H1 (cell line): Measurements from ENCODE around the gene NDEL1. TPM values are rescaled to one million over a fixed set of nuclear protein-coding genes. Genes with fewer than 3 reads are reported as not detected.

Source experiments
- CTCF ChIA-PET: fragments of 300-600 bp; sonication (Branson Sonifier 250); formaldehyde crosslinking; loops from one replicate; lab custom pipeline; 2021; ENCODE audit not compliant: partially characterized antibody; lab: Charles Lee
- POLR2A ChIA-PET: fragments of 300-600 bp; sonication (Branson Sonifier 250); formaldehyde crosslinking; loops from one replicate; lab custom pipeline; 2021; ENCODE audit warnings: inconsistent platforms; ENCODE audit not compliant: partially characterized antibody; lab: Charles Lee
- DNase-seq, 2 experiments: peaks; one replicate each; pipeline versions ENCODE4 v3.0.0 to v3.0.0-alpha.2; 2010 to 2022; ENCODE audit warnings: low spot score in 2 of 2, low read depth in 1 of 2, mixed read lengths in 1 of 2
- FAIRE-seq: peaks from 2 replicates; lab custom pipeline; 2011; peaks lifted over from hg19 to GRCh38; lab: Jason Lieb, UNC
- H2AFZ ChIP-seq: 2 replicates; pipeline ENCODE4 v1.8.1; 2012; ENCODE audit warnings: low read length, inconsistent platforms
- H2AK5ac ChIP-seq: 2 replicates; pipeline ENCODE4 v1.6.1; 2013; ENCODE audit warnings: low read depth, low read length
- H2BK120ac ChIP-seq: replicated peaks from 2 replicates; pipeline ENCODE3; 2013; ENCODE audit warnings: low read depth, low read length, inconsistent platforms
- H2BK12ac ChIP-seq: 2 replicates; pipeline ENCODE4 v1.6.1; 2013; ENCODE audit warnings: low read depth, low read length
- H2BK15ac ChIP-seq: 2 replicates; pipeline ENCODE4 v1.6.1; 2013; ENCODE audit warnings: low read length
- H2BK20ac ChIP-seq: 2 replicates; pipeline ENCODE4 v1.6.1; 2013; ENCODE audit warnings: low read length
- H2BK5ac ChIP-seq: 2 replicates; pipeline ENCODE4 v1.6.1; 2013; ENCODE audit warnings: low read depth, low read length
- H3K14ac ChIP-seq: 2 replicates; pipeline ENCODE4 v1.6.1; 2013; ENCODE audit warnings: inconsistent platforms; ENCODE audit not compliant: insufficient read length
- H3K18ac ChIP-seq: 2 replicates; pipeline ENCODE4 v1.6.1; 2013; ENCODE audit warnings: low read length; ENCODE audit errors: extremely low read depth
- H3K23ac ChIP-seq: 2 replicates; pipeline ENCODE4 v1.6.1; 2013; ENCODE audit warnings: inconsistent platforms; ENCODE audit not compliant: insufficient read length
- H3K23me2 ChIP-seq: 2 replicates; pipeline ENCODE4 v1.6.1; 2013; ENCODE audit warnings: low read depth, low read length
- H3K27ac ChIP-seq: 2 replicates; pipeline ENCODE4 v1.6.1; 2011; ENCODE audit warnings: low read depth, low read length, inconsistent platforms
- H3K27me3 ChIP-seq, 4 experiments: replicated peaks in 1 of 4; 1 replicate in 1 of 4; 2 replicates in 3 of 4; pipeline versions ENCODE4 v1.6.1 to v1.8.1; 2011 to 2013; ENCODE audit warnings: low read length in 3 of 4, mild to moderate bottlenecking in 3 of 4, inconsistent platforms in 2 of 4, mixed read lengths in 2 of 4, moderate library complexity in 1 of 4; ENCODE audit not compliant: control insufficient read depth in 3 of 4, insufficient read depth in 3 of 4; ENCODE audit errors: extremely low read depth in 1 of 4
- H3K36me3 ChIP-seq, 4 experiments: 2 replicates each; pipeline versions ENCODE4 v1.6.1 to v1.8.1; 2011 to 2013; ENCODE audit warnings: mild to moderate bottlenecking in 4 of 4, low read length in 3 of 4, moderate library complexity in 2 of 4, control low read depth in 1 of 4, inconsistent platforms in 1 of 4; ENCODE audit not compliant: insufficient read depth in 4 of 4, control insufficient read depth in 2 of 4
- H3K4ac ChIP-seq: replicated peaks from 2 replicates; pipeline ENCODE3; 2013; ENCODE audit warnings: low read length, low read depth, mixed read lengths, inconsistent platforms; ENCODE audit not compliant: insufficient read length
- H3K4me1 ChIP-seq, 4 experiments: replicated peaks in 1 of 4; 1 replicate in 1 of 4; 2 replicates in 3 of 4; pipeline versions ENCODE4 v1.6.1 to v1.8.1; 2011 to 2013; ENCODE audit warnings: low read length in 3 of 4, inconsistent platforms in 2 of 4, mixed read lengths in 1 of 4; ENCODE audit not compliant: insufficient read depth in 4 of 4, control insufficient read depth in 3 of 4
- H3K4me2 ChIP-seq, 2 experiments: 2 replicates each; pipeline versions ENCODE4 v1.6.1 to v1.8.1; 2011 to 2013; ENCODE audit warnings: low read depth in 2 of 2, low read length in 2 of 2, control low read depth in 1 of 2, inconsistent platforms in 1 of 2, mild to moderate bottlenecking in 1 of 2; ENCODE audit not compliant: insufficient read depth in 1 of 2
- H3K4me3 ChIP-seq, 4 experiments: fragments of 200-600, 300-600 bp in 1 of 4; sonication (generic), shearing (Covaris generic), sonication (Bioruptor Twin) in 1 of 4; 2 replicates each; pipeline versions ENCODE4 v1.5.1 to v1.8.1; 2011 to 2016; ENCODE audit warnings: low read length in 4 of 4, low read depth in 3 of 4, control low read depth in 2 of 4, inconsistent platforms in 2 of 4, mild to moderate bottlenecking in 2 of 4, mixed read lengths in 1 of 4, moderate library complexity in 1 of 4; ENCODE audit not compliant: insufficient read depth in 2 of 4; ENCODE audit errors: extremely low read depth in 1 of 4
- H3K56ac ChIP-seq: replicated peaks from 2 replicates; pipeline ENCODE3; 2013; ENCODE audit warnings: low read depth, mild to moderate bottlenecking, mixed read lengths, low read length, inconsistent platforms; ENCODE audit not compliant: insufficient read length
- H3K79me1 ChIP-seq: 2 replicates; pipeline ENCODE4 v1.6.1; 2013; ENCODE audit warnings: low read depth, low read length, control low read depth
- H3K79me2 ChIP-seq, 2 experiments: 2 replicates each; pipeline versions ENCODE4 v1.6.1 to v1.8.1; 2012 to 2013; ENCODE audit warnings: low read length in 2 of 2, mild to moderate bottlenecking in 2 of 2, inconsistent platforms in 1 of 2; ENCODE audit not compliant: insufficient read depth in 2 of 2, control insufficient read depth in 1 of 2
- H3K9ac ChIP-seq, 4 experiments: replicated peaks in 1 of 4; 1 replicate in 1 of 4; 2 replicates in 3 of 4; pipeline versions ENCODE4 v1.6.1 to v1.8.1; 2011 to 2013; ENCODE audit warnings: low read depth in 3 of 4, low read length in 3 of 4, control low read depth in 2 of 4, mild to moderate bottlenecking in 2 of 4, moderate library complexity in 2 of 4, inconsistent platforms in 1 of 4; ENCODE audit errors: extremely low read depth in 1 of 4
- H3K9me3 ChIP-seq, 2 experiments: 2 replicates each; pipeline versions ENCODE4 v1.6.1 to v1.8.1; 2012 to 2013; ENCODE audit warnings: mild to moderate bottlenecking in 2 of 2, moderate library complexity in 2 of 2, control low read depth in 1 of 2, inconsistent platforms in 1 of 2, low read depth in 1 of 2, low read length in 1 of 2, mixed read lengths in 1 of 2; ENCODE audit not compliant: insufficient read depth in 2 of 2
- H4K20me1 ChIP-seq, 2 experiments: replicated peaks in 1 of 2; 2 replicates each; pipeline versions ENCODE3 to v1.8.1; 2011 to 2013; ENCODE audit warnings: inconsistent platforms in 2 of 2, low read length in 2 of 2, mild to moderate bottlenecking in 1 of 2; ENCODE audit not compliant: insufficient read depth in 2 of 2, control insufficient read depth in 1 of 2
- H4K5ac ChIP-seq: 2 replicates; pipeline ENCODE4 v1.6.1; 2013; ENCODE audit warnings: low read length, low read depth, mixed read lengths, inconsistent platforms; ENCODE audit not compliant: insufficient read length
- H4K8ac ChIP-seq: 2 replicates; pipeline ENCODE4 v1.8.0; 2013; ENCODE audit warnings: mild to moderate bottlenecking, moderate library complexity, low read length, inconsistent platforms; ENCODE audit not compliant: insufficient read depth; ENCODE audit errors: extremely low read depth
- H4K91ac ChIP-seq: replicated peaks from 2 replicates; pipeline ENCODE3; 2013; ENCODE audit warnings: low read length, mixed read lengths, inconsistent platforms; ENCODE audit not compliant: insufficient read length
- ASH2L ChIP-seq: fragments of 200-600, 300-600 bp; sonication (generic); IDR thresholded peaks from one replicate; pipeline ENCODE4 v1.7.1; 2017; ENCODE audit warnings: low read length
- BACH1 ChIP-seq: IDR thresholded peaks from 2 replicates; pipeline ENCODE4 v1.6.1; 2012; ENCODE audit warnings: low read length, improper control_type of control experiment
- CBX5 ChIP-seq: fragments of 300-800, 300-1000 bp; sonication (generic); IDR thresholded peaks from 2 replicates; pipeline ENCODE4 v1.7.1; 2016; ENCODE audit warnings: antibody characterized with exemption, low read length, low read depth
- CBX8 ChIP-seq: fragments of 300-800, 300-1000 bp; sonication (generic); IDR thresholded peaks from 2 replicates; pipeline ENCODE4 v1.7.1; 2016; ENCODE audit warnings: low read depth, low read length, borderline replicate concordance
- CEBPB ChIP-seq: IDR thresholded peaks from 2 replicates; pipeline ENCODE4 v1.6.1; 2012; ENCODE audit warnings: low read depth, low read length
- CHD1 ChIP-seq: IDR thresholded peaks from 2 replicates; pipeline ENCODE4 v1.6.1; 2012; ENCODE audit warnings: low read depth, low read length, improper control_type of control experiment
- CTBP2 ChIP-seq: IDR thresholded peaks from 2 replicates; pipeline ENCODE4 v1.7.0; 2011; ENCODE audit warnings: borderline replicate concordance, mild to moderate bottlenecking, moderate library complexity, mixed read lengths, low read length; ENCODE audit not compliant: insufficient read depth, insufficient read length
- EP300 ChIP-seq, 2 experiments: IDR thresholded peaks; 1 replicate in 1 of 2; 2 replicates in 1 of 2; pipeline ENCODE4 v1.6.1; 2011 to 2012; ENCODE audit warnings: low read depth in 2 of 2, low read length in 2 of 2, mild to moderate bottlenecking in 2 of 2, borderline replicate concordance in 1 of 2, inconsistent platforms in 1 of 2, moderate library complexity in 1 of 2
- FOSL1 ChIP-seq: IDR thresholded peaks from 2 replicates; pipeline ENCODE4 v1.6.1; 2011; ENCODE audit warnings: mild to moderate bottlenecking, low read depth, low read length, moderate library complexity; ENCODE audit not compliant: insufficient read depth
- HDAC6 ChIP-seq: IDR thresholded peaks from one replicate; pipeline ENCODE4 v1.7.1; 2012; ENCODE audit warnings: low read depth, mild to moderate bottlenecking, inconsistent platforms, low read length, moderate library complexity
- SAP30 ChIP-seq: fragments of 300-600 bp; sonication (generic); IDR thresholded peaks from 2 replicates; pipeline ENCODE4 v1.7.1; 2012; ENCODE audit warnings: low read length, moderate library complexity, mild to moderate bottlenecking, inconsistent platforms; ENCODE audit not compliant: insufficient read depth, insufficient replicate concordance
- SP1 ChIP-seq: IDR thresholded peaks from 2 replicates; pipeline ENCODE4 v1.6.1; 2011; ENCODE audit warnings: low read depth, low read length
- SRF ChIP-seq: IDR thresholded peaks from 2 replicates; pipeline ENCODE4 v1.6.1; 2011; ENCODE audit warnings: mild to moderate bottlenecking, low read depth, low read length, moderate library complexity
- whole genome bisulfite sequencing, 2 experiments: shearing (Covaris generic) in 1 of 2; methylation state at CpG; one replicate each; pipeline versions ENCODE4 v1.1.6 to v1.1.7; 2013 to 2015; ENCODE audit warnings: low lambda C conversion rate in 2 of 2, mixed read lengths in 2 of 2, inconsistent platforms in 1 of 2, low coverage in 1 of 2, missing lambda C conversion rate in 1 of 2; ENCODE audit not compliant: insufficient replicate concordance in 2 of 2, insufficient coverage in 1 of 2, insufficient read length in 1 of 2; ENCODE audit errors: extremely low coverage in 1 of 2, missing lambda C conversion rate in 1 of 2; 5-methylcytosine and 5-hydroxymethylcytosine counted together
- polyA plus RNA-seq, 7 experiments: library from polyadenylated mRNA; depleted of rRNA in 3 of 7; stranded (reverse) in 5 of 7; unstranded in 2 of 7; fragments of >200 nt in 5 of 7; fragments of 200-250 nt in 2 of 7; gene quantifications; 1 replicate in 5 of 7; 2 replicates in 1 of 7; 4 replicates in 1 of 7; pipeline versions ENCODE4 v1.2.1 to v1.2.3, GENCODE V29; 2011 to 2013; ENCODE audit warnings: missing spikeins in 2 of 7, mixed read lengths in 2 of 7
- total RNA-seq: library from RNA; stranded (reverse); fragmentation: NEBNext Ultra II Directional; extraction: Animal tissue kit (Norgen Biotek cat#: 25700); gene quantifications from 2 replicates; pipeline ENCODE4 v1.2.1, GENCODE V29; 2021

NDEL1 gene
- total and polyA plus RNA-seq, 2 of the 8 experiments (the other 6 are each of a cell fraction or from before 2014, with no cell fraction given), result 31.1 to 32.9 TPM

GRCh38 chr17:8387914-8388651 is 47.6 kb upstream of the NDEL1 start:
- Histone ChIP-seq H3K4me3 (no peak overlapping the region), H4K5ac (no peak overlapping the region), H2BK20ac (no peak overlapping the region), H3K36me3 (no peaks in the 10 kb centered on the region), H3K79me1 (no peaks in the 10 kb centered on the region; the same call in 1 of the 2 replicates), H3K14ac (no peak overlapping the region), H3K23ac (no peak overlapping the region), H2BK15ac (no peak overlapping the region), H3K9ac (no peak overlapping the region; a peak in 1 of 7 replicates), H2BK12ac (no peak overlapping the region), H2BK120ac (no peak overlapping the region), H3K27ac (no peak overlapping the region), H3K4ac (no peak overlapping the region), H2BK5ac (no peak overlapping the region), H3K27me3 (no peaks in the 10 kb centered on the region), H3K9me3 (no peaks in the 10 kb centered on the region), H4K91ac (no peak overlapping the region), H4K8ac (no peak overlapping the region), H3K79me2 (no peaks in the 10 kb centered on the region), H2AK5ac (no peak overlapping the region), H3K56ac (peak overlapping the region; percentile 30), H3K4me2 (no peak overlapping the region), H3K4me1 (peaks cover 4 to 12% (median 7%) of the 10 kb centered on the region in 4 experiments), H3K18ac (no peak overlapping the region), H4K20me1 (peaks cover 0 to 3% of the 10 kb centered on the region in 2 experiments), H2AFZ (no peak overlapping the region), H3K23me2 (peaks cover 4% of the 10 kb centered on the region; the same call in 1 of the 2 replicates)
- 82% methylated on average over 7 of the region's 7 CpGs; no CpG with 5 or more reads in 1 of the 2 experiments for WGBS, 2 experiments
- POLR2A ChIA-PET, result interaction anchor here (0.9 to 3.0 kb wide), 3 partner anchors 9 to 21 kb away, joined by 3 to 16 read pairs (median 4); partner anchors contain the start of genes KRABD2 and RNF222
- TF ChIP-seq CEBPB (no peak), ASH2L (no peak), SP1 (no peak), SRF (no peak), HDAC6 (no peak), FOSL1 (no peak), CBX5 (no peak), CHD1 (no peak), EP300 (IDR thresholded peaks at IDR 0.05; ENCODE audit: borderline replicate concordance in 1 of 2, low read depth in 2 of 2, low read length in 2 of 2) (no peak), CTBP2 (no peak), SAP30 (no peak), CBX8 (no peak), BACH1 (no peak)
- FAIRE-seq, result no peak
- CTCF ChIA-PET, result interaction anchor here (1.2 kb wide), 1 partner anchor 269 kb away, joined by 3 read pairs; the partner anchor contains the start of gene ALOXE3
- DNase-seq, result no peak
